ENCODE measurements around the gene TXK. TPM values are rescaled to one million over a fixed set of nuclear protein-coding genes. Genes with fewer than 3 reads are reported as not detected.
A peak's percentile ranks its signal among the peaks of the same experiment; 100 is the strongest.

TXK gene
- total RNA-seq, 1 donor from 2014 or later, result 1.8 TPM

GRCh38 chr4:48112017-48112667 lies 21.9 kb downstream of the TXK start:
- no peaks in the 10 kb centered on the region for H3K36me3 Mint-ChIP-seq (ENCODE audit: low read depth)
- DNase-seq (ENCODE audit: low spot score), result no peak
- intact Hi-C loops (cut with micrococcal nuclease), result no loop called here
- H3K4me3 Mint-ChIP-seq (ENCODE audit: low read depth), result no peak overlapping the region
- peaks cover 6% of the 10 kb centered on the region for H3K4me1 Mint-ChIP-seq (ENCODE audit: low read depth)
- H3K27ac Mint-ChIP-seq, result no peak overlapping the region
- no peaks in the 10 kb centered on the region for H3K9me3 Mint-ChIP-seq
- no peaks in the 10 kb centered on the region for H3K27me3 Mint-ChIP-seq (ENCODE audit: low read depth)

- H3K4me1 Mint-ChIP-seq (ENCODE audit: low read depth), result peaks cover 8% of the 10 kb centered on the region
- DNase-seq (ENCODE audit: low spot score), result no peak
These were observed 23.5 kb downstream of the TXK start for GRCh38 chr4:48110452-48110978.

GRCh38 chr4:48109413-48110263 lies 24.4 kb downstream of the TXK start:
- H3K9me3 Mint-ChIP-seq, result no peaks in the 10 kb centered on the region

More at GRCh38 chr4:48110452-48110978, 23.5 kb downstream of the TXK start:
- no peak overlapping the region for H3K4me3 Mint-ChIP-seq (ENCODE audit: low read depth)
- intact Hi-C loops (cut with micrococcal nuclease), result no loop called here
- no peaks in the 10 kb centered on the region for H3K36me3 Mint-ChIP-seq (ENCODE audit: low read depth)
- H3K27ac Mint-ChIP-seq, result no peak overlapping the region
- H3K27me3 Mint-ChIP-seq (ENCODE audit: low read depth), result no peaks in the 10 kb centered on the region
- no peaks in the 10 kb centered on the region for H3K9me3 Mint-ChIP-seq

GRCh38 chr4:48108309-48109073 lies 25.6 kb downstream of the TXK start:
- no peaks in the 10 kb centered on the region for H3K36me3 Mint-ChIP-seq (ENCODE audit: low read depth)
- H3K4me3 Mint-ChIP-seq (ENCODE audit: low read depth), result no peak overlapping the region
- peaks cover 15% of the 10 kb centered on the region for H3K4me1 Mint-ChIP-seq (ENCODE audit: low read depth)
- intact Hi-C loops (cut with micrococcal nuclease), result loop anchor here (10.0 kb wide), 1 partner anchor 274 kb away; the partner anchor contains the start of gene CORIN
- no peaks in the 10 kb centered on the region for H3K27me3 Mint-ChIP-seq (ENCODE audit: low read depth)
- H3K27ac Mint-ChIP-seq, result no peak overlapping the region
- no peak for DNase-seq (ENCODE audit: low spot score)
- no peaks in the 10 kb centered on the region for H3K9me3 Mint-ChIP-seq

More at GRCh38 chr4:48109413-48110263, 24.4 kb downstream of the TXK start:
- DNase-seq (ENCODE audit: low spot score), result no peak
- Mint-ChIP-seq H3K4me3 (ENCODE audit: low read depth) (no peak overlapping the region), H3K4me1 (ENCODE audit: low read depth) (peaks cover 11% of the 10 kb centered on the region), H3K27ac (no peak overlapping the region), H3K36me3 (ENCODE audit: low read depth) (no peaks in the 10 kb centered on the region), H3K27me3 (ENCODE audit: low read depth) (no peaks in the 10 kb centered on the region)
- intact Hi-C loops (cut with micrococcal nuclease), result loop anchor here (10.0 kb wide), 1 partner anchor 275 kb away; the partner anchor contains the start of gene CORIN

GRCh38 chr4:48105230-48105629 lies 28.8 kb downstream of the TXK start:
- intact Hi-C loops (cut with micrococcal nuclease), result loop anchor here (10.0 kb wide), 1 partner anchor 270 kb away; the partner anchor contains the start of gene CORIN
- Mint-ChIP-seq H3K4me1 (ENCODE audit: low read depth) (peaks cover 20% of the 10 kb centered on the region), H3K27ac (no peak overlapping the region), H3K4me3 (ENCODE audit: low read depth) (no peak overlapping the region), H3K27me3 (ENCODE audit: low read depth) (no peaks in the 10 kb centered on the region), H3K36me3 (ENCODE audit: low read depth) (no peaks in the 10 kb centered on the region), H3K9me3 (no peaks in the 10 kb centered on the region)
- no peak for DNase-seq (ENCODE audit: low spot score)

GRCh38 chr4:48103483-48104139 lies 30.4 kb downstream of the TXK start:
- DNase-seq (ENCODE audit: low spot score), result no peak
- H3K4me1 Mint-ChIP-seq (ENCODE audit: low read depth), result peaks cover 15% of the 10 kb centered on the region
- H3K9me3 Mint-ChIP-seq, result no peaks in the 10 kb centered on the region
- no peak overlapping the region for H3K4me3 Mint-ChIP-seq (ENCODE audit: low read depth)
- peak overlapping the region; percentile 54 for H3K27ac Mint-ChIP-seq
- H3K36me3 Mint-ChIP-seq (ENCODE audit: low read depth), result no peaks in the 10 kb centered on the region
- no peaks in the 10 kb centered on the region for H3K27me3 Mint-ChIP-seq (ENCODE audit: low read depth)
- intact Hi-C loops (cut with micrococcal nuclease), result loop anchor here (1.0 to 10.0 kb wide), 6 partner anchors 9 to 269 kb away; partner anchors contain the start of gene CORIN

- Mint-ChIP-seq H3K36me3 (ENCODE audit: low read depth) (no peaks in the 10 kb centered on the region), H3K9me3 (no peaks in the 10 kb centered on the region), H3K27ac (no peak overlapping the region), H3K4me1 (ENCODE audit: low read depth) (peaks cover 15% of the 10 kb centered on the region), H3K27me3 (ENCODE audit: low read depth) (no peaks in the 10 kb centered on the region), H3K4me3 (ENCODE audit: low read depth) (no peak overlapping the region)
- no peak for DNase-seq (ENCODE audit: low spot score)
- intact Hi-C loops (cut with micrococcal nuclease), result loop anchor here (2.0 to 10.0 kb wide), 4 partner anchors 56 to 268 kb away; partner anchors contain the start of gene CORIN
These were observed 31.7 kb downstream of the TXK start for GRCh38 chr4:48102303-48102702.

- no peak overlapping the region for H3K4me3 Mint-ChIP-seq (ENCODE audit: low read depth)
- intact Hi-C loops (cut with micrococcal nuclease), result loop anchor here (10.0 kb wide), 1 partner anchor 265 kb away; the partner anchor contains the start of gene CORIN
- H3K36me3 Mint-ChIP-seq (ENCODE audit: low read depth), result no peaks in the 10 kb centered on the region
- H3K27ac Mint-ChIP-seq, result no peak overlapping the region
- H3K4me1 Mint-ChIP-seq (ENCODE audit: low read depth), result peaks cover 11% of the 10 kb centered on the region
- no peak for DNase-seq (ENCODE audit: low spot score)
- no peaks in the 10 kb centered on the region for H3K9me3 Mint-ChIP-seq
- peaks cover 3% of the 10 kb centered on the region for H3K27me3 Mint-ChIP-seq (ENCODE audit: low read depth)
These were observed 33.8 kb downstream of the TXK start for GRCh38 chr4:48100256-48100655.

GRCh38 chr4:48095441-48095840 lies 38.6 kb downstream of the TXK start:
- H3K9me3 Mint-ChIP-seq, result no peaks in the 10 kb centered on the region
- DNase-seq (ENCODE audit: low spot score), result no peak
- H3K27me3 Mint-ChIP-seq (ENCODE audit: low read depth), result peaks cover 4% of the 10 kb centered on the region
- intact Hi-C loops (cut with micrococcal nuclease), result loop anchor here (2.0 kb wide), 1 partner anchor 43 kb away; no protein-coding TSS in a partner anchor
- no peak overlapping the region for H3K27ac Mint-ChIP-seq
- H3K4me1 Mint-ChIP-seq (ENCODE audit: low read depth), result peaks cover 16% of the 10 kb centered on the region
- no peak overlapping the region for H3K4me3 Mint-ChIP-seq (ENCODE audit: low read depth)
- no peaks in the 10 kb centered on the region for H3K36me3 Mint-ChIP-seq (ENCODE audit: low read depth)

GRCh38 chr4:48093991-48094416 lies 40.0 kb downstream of the TXK start:
- intact Hi-C loops (cut with micrococcal nuclease), result loop anchor here (1.0 to 2.0 kb wide), 3 partner anchors 9 to 45 kb away; no protein-coding TSS in a partner anchor
- peaks cover 4% of the 10 kb centered on the region for H3K27me3 Mint-ChIP-seq (ENCODE audit: low read depth)
- H3K4me1 Mint-ChIP-seq (ENCODE audit: low read depth), result peaks cover 16% of the 10 kb centered on the region
- H3K9me3 Mint-ChIP-seq, result no peaks in the 10 kb centered on the region
- peak overlapping the region; percentile 7 for H3K27ac Mint-ChIP-seq
- H3K4me3 Mint-ChIP-seq (ENCODE audit: low read depth), result no peak overlapping the region
- DNase-seq (ENCODE audit: low spot score), result no peak
- no peaks in the 10 kb centered on the region for H3K36me3 Mint-ChIP-seq (ENCODE audit: low read depth)

- intact Hi-C loops (cut with micrococcal nuclease), result no loop called here
- Mint-ChIP-seq H3K36me3 (ENCODE audit: low read depth) (no peaks in the 10 kb centered on the region), H3K27me3 (ENCODE audit: low read depth) (peaks cover 4% of the 10 kb centered on the region), H3K27ac (no peak overlapping the region), H3K4me3 (ENCODE audit: low read depth) (no peak overlapping the region), H3K9me3 (no peaks in the 10 kb centered on the region), H3K4me1 (ENCODE audit: low read depth) (peaks cover 16% of the 10 kb centered on the region)
- no peak for DNase-seq (ENCODE audit: low spot score)
These were observed 43.4 kb downstream of the TXK start for GRCh38 chr4:48090621-48091020.
